GM13976 (cell line): ENCODE measurements around the gene FAM163B.

Experiments used
- DNase-seq: peaks from one replicate; pipeline ENCODE4 v3.0.0; 2012; ENCODE audit warnings: low spot score
- CTCF ChIP-seq: IDR thresholded peaks from 2 replicates; pipeline ENCODE4 v1.5.1; 2012; ENCODE audit warnings: borderline replicate concordance, mild to moderate bottlenecking; ENCODE audit not compliant: insufficient read depth; ENCODE audit errors: extremely low read depth, missing control alignments, control extremely low read depth
- in situ Hi-C: fragments of 300-500 bp; cut with MboI; formaldehyde crosslinking; loops from one replicate; pipeline ENCODE4 v1.12.0; 2022; ENCODE audit warnings: low sequenced_read_pairs, mixed read lengths, inconsistent platforms; ENCODE audit not compliant: unreplicated experiment

FAM163B gene

DNA sequence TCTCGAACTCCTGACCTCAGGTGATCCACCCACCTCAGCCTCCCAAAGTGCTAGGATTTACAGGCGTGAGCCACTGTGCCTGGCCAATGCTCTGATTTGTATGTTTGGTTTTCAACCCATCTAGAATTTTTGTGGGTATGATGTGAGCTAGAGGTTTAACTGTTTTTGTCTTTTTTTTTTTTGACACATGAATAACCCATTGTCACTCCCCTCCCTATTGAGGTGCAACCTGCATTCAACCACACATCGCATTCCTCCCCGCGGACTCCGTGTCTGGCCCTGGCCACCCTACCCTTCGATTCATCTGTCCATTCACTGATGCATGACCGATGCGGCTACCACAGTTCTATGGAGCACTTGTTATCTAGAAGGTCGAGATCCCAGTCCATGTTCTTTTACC is 9.5 kb upstream of the FAM163B start:
- TF ChIP-seq CTCF, result no peak
- in situ Hi-C loops, result no loop called here
- no peak for DNase-seq

GRCh38 chr9:133616643-133617405 is 7.6 kb upstream of the FAM163B start:
- DNase-seq, result no peak
- in situ Hi-C loops, result no loop called here
- no peak for TF ChIP-seq CTCF

- no peak for DNase-seq
- TF ChIP-seq CTCF, result no peak
- in situ Hi-C loops, result no loop called here
Measured at GRCh38 chr9:133615606-133616188, 6.5 kb upstream of the FAM163B start.

DNA sequence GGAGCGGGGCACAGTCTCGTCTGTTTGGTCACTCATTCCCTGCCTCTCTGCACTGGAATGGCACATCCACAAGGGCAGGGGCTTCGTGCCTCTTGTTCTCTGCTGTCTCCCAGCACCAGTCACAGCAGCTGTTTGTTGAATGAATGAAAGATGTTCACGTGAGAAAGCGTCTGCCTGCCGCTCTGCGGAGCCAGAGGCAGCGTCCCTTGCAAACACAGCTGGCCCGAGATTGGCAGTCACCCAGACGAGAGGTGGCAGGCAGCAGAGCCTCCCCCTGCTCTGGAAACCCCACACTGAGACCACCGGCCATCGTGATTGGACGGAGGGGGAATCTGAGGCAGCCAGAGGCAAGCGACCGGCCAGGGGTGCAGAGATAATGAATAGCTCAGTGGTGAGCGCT is 6.0 kb upstream of the FAM163B start:
- TF ChIP-seq CTCF, result no peak
- no peak for DNase-seq
- in situ Hi-C loops, result no loop called here

DNA sequence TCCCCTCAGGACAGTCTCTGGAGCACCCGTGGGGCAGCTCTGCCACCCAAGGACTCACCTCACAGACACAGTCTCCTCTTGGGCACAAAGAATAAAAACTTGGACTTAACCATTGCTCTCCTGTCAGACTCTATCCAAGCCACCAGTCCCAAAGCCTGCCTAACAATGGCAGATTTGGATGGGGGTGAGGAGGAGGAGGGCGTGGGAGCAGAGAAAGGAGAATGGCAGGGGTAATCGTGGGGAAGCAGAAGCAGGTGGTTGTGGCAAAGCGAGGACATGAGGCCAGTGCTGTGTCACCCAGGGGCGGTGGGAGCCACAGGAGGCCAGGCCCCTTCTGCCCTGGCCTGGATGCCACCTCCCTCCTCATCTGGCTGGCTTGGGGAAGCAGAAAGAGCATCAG is 5.5 kb upstream of the FAM163B start:
- DNase-seq, result no peak
- in situ Hi-C loops, result no loop called here
- TF ChIP-seq CTCF, result no peak

DNA sequence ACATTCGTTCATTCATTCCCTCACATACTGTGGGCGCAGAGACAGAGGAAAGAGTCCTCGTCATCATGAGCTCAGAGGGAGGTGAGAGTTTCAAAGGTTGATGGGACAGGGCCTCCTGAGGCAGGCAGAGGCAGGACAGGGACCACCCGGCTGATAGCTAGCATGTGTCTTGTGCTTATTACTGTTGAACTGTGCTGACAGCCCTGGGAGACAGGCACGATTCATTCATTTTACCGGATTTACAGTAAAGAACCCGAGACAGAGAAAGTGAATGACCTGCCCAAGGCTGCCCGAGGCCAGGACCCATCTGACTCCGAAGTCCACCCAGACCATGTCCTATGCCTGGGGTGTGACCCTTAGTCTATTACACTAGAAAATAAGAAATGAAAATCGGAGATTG is 4.9 kb upstream of the FAM163B start:
- no peak for DNase-seq
- in situ Hi-C loops, result no loop called here
- no peak for TF ChIP-seq CTCF
